ENCODE results near the gene KCND3. TPM values are rescaled to one million over a fixed set of nuclear protein-coding genes. Genes with fewer than 3 reads are reported as not detected.

Gene KCND3
- total RNA-seq, 4 donors from 2014 or later: 1.8 to 5.3 (median 4.2) TPM

GRCh38 chr1:111948209-111949171 lies 41.0 kb downstream of the KCND3 start:
- Histone ChIP-seq H3K4me3 (replicated peaks in 1 of 3) (no peak overlapping the region), H3K27ac (peak overlapping the region in 2 of 3 donors; percentile 24 to 26)
- 35 to 39% methylated on average over 5 to 6 of the region's 6 CpGs for WGBS, 2 donors

GRCh38 chr1:111943846-111944749 lies 45.4 kb downstream of the KCND3 start:
- TF ChIP-seq POLR2A (IDR thresholded peaks at IDR 0.05) (no peak), CTCF (IDR thresholded peaks at IDR 0.05) (no peak)
- DNase-seq: no peak
- WGBS, 2 donors: 83 to 84% methylated on average over 13 to 15 of the region's 15 CpGs
- intact Hi-C loops (cut with DNase I): no loop called here
- Histone ChIP-seq H3K4me1 (peaks cover 0 to 16% of the 10 kb centered on the region in 2 donors), H3K27ac (no peak overlapping the region), H3K27me3 (no peaks in the 10 kb centered on the region), H3K4me3 (replicated peaks in 1 of 3) (no peak overlapping the region), H3K9me3 (no peaks in the 10 kb centered on the region), H3K36me3 (no peaks in the 10 kb centered on the region)

More at GRCh38 chr1:111948209-111949171, 41.0 kb downstream of the KCND3 start:
- intact Hi-C loops (cut with DNase I): no loop called here
- H3K9me3 ChIP-seq: no peaks in the 10 kb centered on the region
- no peaks in the 10 kb centered on the region for H3K36me3 ChIP-seq
- no peaks in the 10 kb centered on the region for H3K27me3 ChIP-seq
- H3K4me1 ChIP-seq: peaks cover 0 to 17% of the 10 kb centered on the region in 2 donors
- peak; percentile 67 to 73 for DNase-seq
- no peak for TF ChIP-seq CTCF (IDR thresholded peaks at IDR 0.05)
- no peak for TF ChIP-seq POLR2A (IDR thresholded peaks at IDR 0.05)

GRCh38 chr1:111943066-111943465 lies 46.4 kb downstream of the KCND3 start:
- no peak for TF ChIP-seq POLR2A (IDR thresholded peaks at IDR 0.05)
- TF ChIP-seq CTCF (IDR thresholded peaks at IDR 0.05): no peak
- no peaks in the 10 kb centered on the region for H3K36me3 ChIP-seq
- WGBS, 2 donors: 78 to 82% methylated on average over 4 of the region's 4 CpGs

GRCh38 chr1:111938536-111938935 lies 50.9 kb downstream of the KCND3 start:
- intact Hi-C loops (cut with DNase I): no loop called here
- TF ChIP-seq CTCF (IDR thresholded peaks at IDR 0.05) (no peak), POLR2A (IDR thresholded peaks at IDR 0.05) (no peak)
- no peaks in the 10 kb centered on the region for H3K9me3 ChIP-seq
- no peak for DNase-seq
- no peaks in the 10 kb centered on the region for H3K27me3 ChIP-seq
- no peaks in the 10 kb centered on the region for H3K36me3 ChIP-seq
- H3K27ac ChIP-seq: no peak overlapping the region
- H3K4me1 ChIP-seq: no peaks in the 10 kb centered on the region
- WGBS, 2 donors: 88 to 90% methylated on average over 3 of the region's 3 CpGs
- H3K4me3 ChIP-seq (replicated peaks in 1 of 3): no peak overlapping the region

More at GRCh38 chr1:111943066-111943465, 46.4 kb downstream of the KCND3 start:
- intact Hi-C loops (cut with DNase I): no loop called here
- H3K27ac ChIP-seq: no peak overlapping the region
- no peak for DNase-seq
- no peaks in the 10 kb centered on the region for H3K27me3 ChIP-seq
- peaks cover 0 to 5% of the 10 kb centered on the region in 2 donors for H3K4me1 ChIP-seq
- H3K9me3 ChIP-seq: no peaks in the 10 kb centered on the region
- no peak overlapping the region for H3K4me3 ChIP-seq (replicated peaks in 1 of 3)

Measured in thyroid gland (tissue), 4 donors.